ENCODE measurements around the gene ANLN.
A peak's percentile ranks its signal among the peaks of the same experiment; 100 is the strongest.

ANLN gene

DNA sequence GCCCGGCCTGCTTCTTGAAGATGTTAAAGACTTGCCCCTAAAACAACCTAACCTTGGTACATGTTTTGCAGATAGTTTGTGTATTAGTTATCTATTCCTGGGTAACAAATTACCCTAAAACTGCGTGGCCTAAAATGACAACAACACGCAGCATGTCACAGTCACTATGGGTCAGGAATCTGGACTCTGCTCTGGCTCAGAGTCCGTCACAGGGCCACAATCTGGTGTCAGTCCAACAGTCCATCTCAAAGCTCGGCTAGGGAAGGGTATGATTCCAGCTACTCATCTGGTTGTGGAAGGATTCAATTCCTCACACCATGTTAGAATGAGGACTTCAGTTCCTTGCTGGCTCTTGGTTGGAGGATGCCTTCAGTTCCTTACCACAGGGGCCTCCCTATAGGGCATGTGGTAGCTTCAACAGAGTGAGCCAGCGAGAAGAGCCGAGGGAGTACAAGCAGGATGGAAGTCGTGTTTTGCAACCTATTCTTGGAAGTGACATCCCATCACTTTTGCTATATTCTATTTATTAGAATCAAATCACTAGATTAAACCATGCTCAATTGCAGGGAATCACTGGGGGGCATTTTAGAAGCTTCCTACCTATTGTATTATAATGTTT is 71.3 kb downstream of the ANLN start:
- Histone ChIP-seq H3K4me1 (ENCODE audit: control insufficient read depth, insufficient read depth, low read length) (no peaks in the 10 kb centered on the region), H3K27ac (ENCODE audit: extremely low read depth, low read depth, low read length) (no peak overlapping the region), H3K36me3 (ENCODE audit: control insufficient read depth in 2 of 2, insufficient read depth in 1 of 2, low read length in 2 of 2) (no peaks in the 10 kb centered on the region), H3K4me3 (ENCODE audit: low read depth, low read length) (no peak overlapping the region), H3K9me3 (ENCODE audit: control insufficient read depth, insufficient read depth, low read depth, low read length) (no peaks in the 10 kb centered on the region)
- ChIA-PET POLR2A (no interaction called here), CTCF (interaction anchor here (0.6 to 1.4 kb wide), 3 partner anchors 10 to 741 kb away, joined by 3 to 5 read pairs (median 4); no protein-coding TSS in a partner anchor)
- TF ChIP-seq ZNF501 (tag by site-specific recombination; IDR thresholded peaks at IDR 0.05) (no peak), ZNF558 (tag by site-specific recombination; IDR thresholded peaks at IDR 0.05) (no peak), ZNF600 (tag by site-specific recombination; IDR thresholded peaks at IDR 0.05) (0 out of 2 replicates have a peak, but pooled peaks have one; percentile 36), ZNF510 (tag by site-specific recombination; IDR thresholded peaks at IDR 0.05; ENCODE audit: insufficient replicate concordance) (no peak)

DNA sequence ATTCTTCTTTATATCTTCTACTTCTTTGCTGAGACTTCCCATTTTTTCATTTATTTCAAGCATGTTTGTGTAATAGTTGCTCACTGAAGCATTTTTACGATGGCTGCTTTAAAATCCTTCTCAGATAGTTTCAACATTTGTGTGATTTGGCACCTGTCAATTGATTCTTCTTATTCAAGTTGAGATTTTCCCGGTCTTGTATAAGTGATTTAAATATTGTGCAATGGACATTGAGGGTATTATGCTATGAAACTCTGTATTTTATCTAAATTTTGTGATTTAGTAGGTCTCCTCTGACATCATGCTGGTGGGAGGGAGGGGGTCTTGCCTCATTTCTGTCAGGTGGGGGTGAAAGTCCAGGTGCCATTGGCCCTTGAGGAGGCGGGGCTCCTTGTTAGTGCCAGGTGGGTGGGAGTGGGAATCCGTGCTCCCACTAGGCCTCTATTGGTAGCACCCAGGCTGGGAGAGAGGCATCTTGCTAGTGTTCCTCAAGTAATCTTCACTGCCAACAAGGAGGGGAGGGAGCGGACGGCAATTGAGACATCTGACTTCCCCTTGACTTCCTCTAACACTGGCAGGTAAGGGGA is 73.0 kb downstream of the ANLN start:
- no peaks in the 10 kb centered on the region for H3K9me3 ChIP-seq (ENCODE audit: control insufficient read depth, insufficient read depth, low read depth, low read length)
- ChIA-PET CTCF (no interaction called here), POLR2A (no interaction called here)
- H3K4me1 ChIP-seq (ENCODE audit: control insufficient read depth, insufficient read depth, low read length), result no peaks in the 10 kb centered on the region
- H3K27ac ChIP-seq (ENCODE audit: extremely low read depth, low read depth, low read length), result no peak overlapping the region
- TF ChIP-seq ZNF768 (tag by site-specific recombination; IDR thresholded peaks at IDR 0.05) (no peak), ZNF138 (tag by site-specific recombination; IDR thresholded peaks at IDR 0.05; ENCODE audit: borderline replicate concordance) (no peak), ZNF2 (tag by site-specific recombination; IDR thresholded peaks at IDR 0.05) (no peak), ZNF600 (tag by site-specific recombination; IDR thresholded peaks at IDR 0.05) (no peak), ZNF10 (tag by site-specific recombination; IDR thresholded peaks at IDR 0.05) (no peak), ZNF354C (tag by site-specific recombination; IDR thresholded peaks at IDR 0.05; ENCODE audit: borderline replicate concordance, low read depth) (no peak), ZNF146 (tag by site-specific recombination; IDR thresholded peaks at IDR 0.05) (no peak), SCRT2 (tag by site-specific recombination; IDR thresholded peaks at IDR 0.05) (no peak)
- TF ChIP-seq, protein P1, sequence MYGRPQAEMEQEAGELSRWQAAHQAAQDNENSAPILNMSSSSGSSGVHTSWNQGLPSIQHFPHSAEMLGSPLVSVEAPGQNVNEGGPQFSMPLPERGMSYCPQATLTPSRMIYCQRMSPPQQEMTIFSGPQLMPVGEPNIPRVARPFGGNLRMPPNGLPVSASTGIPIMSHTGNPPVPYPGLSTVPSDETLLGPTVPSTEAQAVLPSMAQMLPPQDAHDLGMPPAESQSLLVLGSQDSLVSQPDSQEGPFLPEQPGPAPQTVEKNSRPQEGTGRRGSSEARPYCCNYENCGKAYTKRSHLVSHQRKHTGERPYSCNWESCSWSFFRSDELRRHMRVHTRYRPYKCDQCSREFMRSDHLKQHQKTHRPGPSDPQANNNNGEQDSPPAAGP (tag by site-specific recombination; IDR thresholded peaks at IDR 0.05), result no peak
- TF ChIP-seq, protein P2, sequence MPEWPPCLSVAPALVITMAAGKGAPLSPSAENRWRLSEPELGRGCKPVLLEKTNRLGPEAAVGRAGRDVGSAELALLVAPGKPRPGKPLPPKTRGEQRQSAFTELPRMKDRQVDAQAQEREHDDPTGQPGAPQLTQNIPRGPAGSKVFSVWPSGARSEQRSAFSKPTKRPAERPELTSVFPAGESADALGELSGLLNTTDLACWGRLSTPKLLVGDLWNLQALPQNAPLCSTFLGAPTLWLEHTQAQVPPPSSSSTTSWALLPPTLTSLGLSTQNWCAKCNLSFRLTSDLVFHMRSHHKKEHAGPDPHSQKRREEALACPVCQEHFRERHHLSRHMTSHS (tag by site-specific recombination; IDR thresholded peaks at IDR 0.05), result no peak
- TF ChIP-seq, protein P3, sequence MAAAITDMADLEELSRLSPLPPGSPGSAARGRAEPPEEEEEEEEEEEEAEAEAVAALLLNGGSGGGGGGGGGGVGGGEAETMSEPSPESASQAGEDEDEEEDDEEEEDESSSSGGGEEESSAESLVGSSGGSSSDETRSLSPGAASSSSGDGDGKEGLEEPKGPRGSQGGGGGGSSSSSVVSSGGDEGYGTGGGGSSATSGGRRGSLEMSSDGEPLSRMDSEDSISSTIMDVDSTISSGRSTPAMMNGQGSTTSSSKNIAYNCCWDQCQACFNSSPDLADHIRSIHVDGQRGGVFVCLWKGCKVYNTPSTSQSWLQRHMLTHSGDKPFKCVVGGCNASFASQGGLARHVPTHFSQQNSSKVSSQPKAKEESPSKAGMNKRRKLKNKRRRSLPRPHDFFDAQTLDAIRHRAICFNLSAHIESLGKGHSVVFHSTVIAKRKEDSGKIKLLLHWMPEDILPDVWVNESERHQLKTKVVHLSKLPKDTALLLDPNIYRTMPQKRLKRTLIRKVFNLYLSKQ (tag by site-specific recombination; IDR thresholded peaks at IDR 0.05; ENCODE audit: borderline replicate concordance), result no peak
- TF ChIP-seq, protein P4, sequence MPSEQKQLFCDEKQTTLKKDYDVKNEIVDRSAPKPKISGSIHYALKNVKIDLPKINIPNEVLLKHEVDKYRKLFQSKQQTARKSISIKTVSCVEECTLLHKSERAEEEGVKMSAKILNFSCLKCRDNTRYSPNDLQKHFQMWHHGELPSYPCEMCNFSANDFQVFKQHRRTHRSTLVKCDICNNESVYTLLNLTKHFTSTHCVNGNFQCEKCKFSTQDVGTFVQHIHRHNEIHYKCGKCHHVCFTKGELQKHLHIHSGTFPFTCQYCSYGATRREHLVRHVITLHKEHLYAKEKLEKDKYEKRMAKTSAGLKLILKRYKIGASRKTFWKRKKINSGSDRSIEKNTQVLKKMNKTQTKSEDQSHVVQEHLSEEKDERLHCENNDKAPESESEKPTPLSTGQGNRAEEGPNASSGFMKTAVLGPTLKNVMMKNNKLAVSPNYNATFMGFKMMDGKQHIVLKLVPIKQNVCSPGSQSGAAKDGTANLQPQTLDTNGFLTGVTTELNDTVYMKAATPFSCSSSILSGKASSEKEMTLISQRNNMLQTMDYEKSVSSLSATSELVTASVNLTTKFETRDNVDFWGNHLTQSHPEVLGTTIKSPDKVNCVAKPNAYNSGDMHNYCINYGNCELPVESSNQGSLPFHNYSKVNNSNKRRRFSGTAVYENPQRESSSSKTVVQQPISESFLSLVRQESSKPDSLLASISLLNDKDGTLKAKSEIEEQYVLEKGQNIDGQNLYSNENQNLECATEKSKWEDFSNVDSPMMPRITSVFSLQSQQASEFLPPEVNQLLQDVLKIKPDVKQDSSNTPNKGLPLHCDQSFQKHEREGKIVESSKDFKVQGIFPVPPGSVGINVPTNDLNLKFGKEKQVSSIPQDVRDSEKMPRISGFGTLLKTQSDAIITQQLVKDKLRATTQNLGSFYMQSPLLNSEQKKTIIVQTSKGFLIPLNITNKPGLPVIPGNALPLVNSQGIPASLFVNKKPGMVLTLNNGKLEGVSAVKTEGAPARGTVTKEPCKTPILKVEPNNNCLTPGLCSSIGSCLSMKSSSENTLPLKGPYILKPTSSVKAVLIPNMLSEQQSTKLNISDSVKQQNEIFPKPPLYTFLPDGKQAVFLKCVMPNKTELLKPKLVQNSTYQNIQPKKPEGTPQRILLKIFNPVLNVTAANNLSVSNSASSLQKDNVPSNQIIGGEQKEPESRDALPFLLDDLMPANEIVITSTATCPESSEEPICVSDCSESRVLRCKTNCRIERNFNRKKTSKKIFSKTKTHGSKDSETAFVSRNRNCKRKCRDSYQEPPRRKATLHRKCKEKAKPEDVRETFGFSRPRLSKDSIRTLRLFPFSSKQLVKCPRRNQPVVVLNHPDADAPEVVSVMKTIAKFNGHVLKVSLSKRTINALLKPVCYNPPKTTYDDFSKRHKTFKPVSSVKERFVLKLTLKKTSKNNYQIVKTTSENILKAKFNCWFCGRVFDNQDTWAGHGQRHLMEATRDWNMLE (tag by site-specific recombination; conservative IDR thresholded peaks at IDR 0.05; ENCODE audit: low read depth), result no peak
- no peaks in the 10 kb centered on the region for H3K36me3 ChIP-seq (ENCODE audit: control insufficient read depth in 2 of 2, insufficient read depth in 1 of 2, low read length in 2 of 2)
- H3K4me3 ChIP-seq (ENCODE audit: low read depth, low read length), result no peak overlapping the region

Data from HEK293 (cell line).